Activated naive CD4-positive, alpha-beta T cell treated with anti-CD3 and anti-CD28 coated beads, Interleukin-2, amount 10 ng/mL, durations not matched to agents 7 days and 5 days (primary cell): ENCODE measurements around the gene WDR81.
"Not testable (repeated sequence)": the region's sequence is repeated elsewhere in the genome, so short reads cannot be mapped to it uniquely, and the experiment has no call there.

Experiments used
- CTCF ChIA-PET: fragments of 350-600 bp; sonication (Branson Sonifier 250); formaldehyde crosslinking; loops from one replicate; lab custom pipeline; 2021; ENCODE audit warnings: antibody characterized with exemption; lab: Charles Lee
- DNase-seq: peaks from one replicate; pipeline ENCODE4 v3.0.0-alpha.2; 2020
- H3K27ac Mint-ChIP-seq: one replicate; pipeline ENCODE4 v1.8.0; 2021; ENCODE audit warnings: mild to moderate bottlenecking, moderate library complexity, mixed read lengths
- H3K27me3 Mint-ChIP-seq: one replicate; pipeline ENCODE4 v1.8.0; 2021; ENCODE audit warnings: mild to moderate bottlenecking, mixed read lengths
- H3K36me3 Mint-ChIP-seq: one replicate; pipeline ENCODE4 v1.8.0; 2021; ENCODE audit warnings: mixed read lengths
- H3K4me1 Mint-ChIP-seq: one replicate; pipeline ENCODE4 v1.8.0; 2021; ENCODE audit warnings: mixed read lengths
- H3K4me3 Mint-ChIP-seq: one replicate; pipeline ENCODE4 v1.8.0; 2021; ENCODE audit warnings: mild to moderate bottlenecking, moderate library complexity, mixed read lengths
- H3K9me3 Mint-ChIP-seq: one replicate; pipeline ENCODE4 v1.8.0; 2021; ENCODE audit warnings: mixed read lengths

WDR81 gene

DNA sequence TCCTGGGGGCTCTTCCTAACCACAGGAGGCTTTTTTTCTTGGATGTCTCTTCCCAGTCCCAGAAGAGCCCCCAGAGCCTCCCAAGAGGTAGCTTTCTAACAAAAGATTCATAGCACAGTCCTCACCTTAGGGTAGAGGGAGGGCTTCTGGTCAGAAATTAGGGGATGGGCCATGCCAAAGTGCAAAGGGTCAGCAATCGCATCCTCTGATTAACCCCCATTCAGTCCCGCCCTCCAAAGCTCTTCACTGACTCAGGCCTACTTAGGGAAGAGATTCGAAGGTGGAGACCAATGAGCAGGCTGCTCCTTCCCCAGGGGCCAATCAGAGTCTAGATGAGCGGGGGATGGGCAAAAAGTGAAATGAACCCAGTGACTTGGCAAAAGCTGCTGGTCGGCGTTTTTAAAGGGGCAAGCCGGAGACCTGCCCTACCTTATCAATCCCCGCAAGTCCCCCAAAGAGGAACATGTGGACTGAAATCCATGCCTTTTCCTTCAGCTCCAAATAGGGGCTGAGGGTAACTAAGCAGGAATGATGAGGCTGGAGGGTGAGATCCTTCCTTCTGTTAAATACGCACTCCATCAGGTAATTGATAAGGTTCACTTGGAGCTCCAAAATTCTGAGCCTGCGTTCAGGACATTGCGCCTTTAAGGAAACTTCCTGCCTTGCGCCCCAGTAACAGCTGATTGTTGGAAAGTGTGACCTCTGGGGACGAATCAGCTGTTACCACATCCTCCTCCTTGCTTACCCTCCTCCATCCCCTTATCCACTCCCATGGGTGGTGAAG, 7.4 kb upstream of the WDR81 start:
- Mint-ChIP-seq H3K27me3 (peaks cover 40% of the 10 kb centered on the region), H3K4me1 (peaks cover 59% of the 10 kb centered on the region), H3K36me3 (peaks cover 15% of the 10 kb centered on the region), H3K4me3 (peak overlapping the region; percentile 90), H3K9me3 (no peaks in the 10 kb centered on the region), H3K27ac (peak overlapping the region; percentile 92)
- DNase-seq, result peak; percentile 93
- CTCF ChIA-PET, result interaction anchor here (0.7 to 2.9 kb wide), 7 partner anchors 48 to 304 kb away, joined by 3 to 11 read pairs (median 4); partner anchors contain the start of gene RILP

- CTCF ChIA-PET, result interaction anchor here (1.4 to 2.9 kb wide), 2 partner anchors 50 to 147 kb away, joined by 6 to 11 read pairs; no protein-coding TSS in a partner anchor
- H3K27ac Mint-ChIP-seq, result peak overlapping the region; percentile 92
- peaks cover 72% of the 10 kb centered on the region for H3K4me1 Mint-ChIP-seq
- peak overlapping the region; percentile 90 for H3K4me3 Mint-ChIP-seq
- no peak for DNase-seq
- H3K9me3 Mint-ChIP-seq, result no peaks in the 10 kb centered on the region
- peaks cover 3% of the 10 kb centered on the region for H3K36me3 Mint-ChIP-seq
- peaks cover 26% of the 10 kb centered on the region for H3K27me3 Mint-ChIP-seq
These were observed 5.9 kb upstream of the WDR81 start for GRCh38 chr17:1718362-1719165.

GRCh38 chr17:1720856-1721386, 3.6 kb upstream of the WDR81 start:
- Mint-ChIP-seq H3K9me3 (no peaks in the 10 kb centered on the region), H3K4me3 (no peak overlapping the region), H3K36me3 (peaks cover 7% of the 10 kb centered on the region), H3K27ac (peak overlapping the region; percentile 85), H3K27me3 (peaks cover 6% of the 10 kb centered on the region), H3K4me1 (peaks cover 75% of the 10 kb centered on the region)
- CTCF ChIA-PET, result interaction anchor here (0.6 to 3.2 kb wide), 30 partner anchors 12 to 615 kb away, joined by 3 to 30 read pairs (median 4); partner anchors contain the start of genes RTN4RL1 and TSR1
- peak; percentile 84 for DNase-seq

DNA sequence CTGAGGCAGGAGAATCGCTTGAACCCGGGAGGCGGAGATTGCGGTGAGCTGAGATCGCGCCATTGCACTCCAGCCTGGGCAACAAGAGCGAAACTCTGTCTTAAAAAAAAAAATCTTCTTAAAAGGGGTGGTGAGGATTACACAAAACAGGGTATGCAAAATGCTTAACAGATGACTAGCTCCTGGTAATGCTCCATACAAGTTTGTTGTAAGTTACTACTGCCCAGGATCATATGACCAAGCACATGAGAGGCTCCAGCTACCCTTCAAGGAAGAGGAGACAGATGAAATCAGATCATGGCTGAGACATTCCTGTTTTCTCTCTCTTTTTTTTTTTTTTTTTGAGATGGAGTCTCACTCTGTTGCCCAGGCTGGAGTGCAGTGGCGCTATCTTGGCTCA, 2.5 kb upstream of the WDR81 start:
- H3K36me3 Mint-ChIP-seq, H3K4me3 Mint-ChIP-seq, H3K27me3 Mint-ChIP-seq, DNase-seq, H3K9me3 Mint-ChIP-seq: not testable (repeated sequence)
- CTCF ChIA-PET, result interaction anchor here (0.7 to 3.2 kb wide), 20 partner anchors 11 to 318 kb away, joined by 3 to 30 read pairs (median 5); partner anchors contain the start of gene RTN4RL1
- Mint-ChIP-seq H3K27ac (peak overlapping the region; percentile 94), H3K4me1 (peaks cover 73% of the 10 kb centered on the region)

DNA sequence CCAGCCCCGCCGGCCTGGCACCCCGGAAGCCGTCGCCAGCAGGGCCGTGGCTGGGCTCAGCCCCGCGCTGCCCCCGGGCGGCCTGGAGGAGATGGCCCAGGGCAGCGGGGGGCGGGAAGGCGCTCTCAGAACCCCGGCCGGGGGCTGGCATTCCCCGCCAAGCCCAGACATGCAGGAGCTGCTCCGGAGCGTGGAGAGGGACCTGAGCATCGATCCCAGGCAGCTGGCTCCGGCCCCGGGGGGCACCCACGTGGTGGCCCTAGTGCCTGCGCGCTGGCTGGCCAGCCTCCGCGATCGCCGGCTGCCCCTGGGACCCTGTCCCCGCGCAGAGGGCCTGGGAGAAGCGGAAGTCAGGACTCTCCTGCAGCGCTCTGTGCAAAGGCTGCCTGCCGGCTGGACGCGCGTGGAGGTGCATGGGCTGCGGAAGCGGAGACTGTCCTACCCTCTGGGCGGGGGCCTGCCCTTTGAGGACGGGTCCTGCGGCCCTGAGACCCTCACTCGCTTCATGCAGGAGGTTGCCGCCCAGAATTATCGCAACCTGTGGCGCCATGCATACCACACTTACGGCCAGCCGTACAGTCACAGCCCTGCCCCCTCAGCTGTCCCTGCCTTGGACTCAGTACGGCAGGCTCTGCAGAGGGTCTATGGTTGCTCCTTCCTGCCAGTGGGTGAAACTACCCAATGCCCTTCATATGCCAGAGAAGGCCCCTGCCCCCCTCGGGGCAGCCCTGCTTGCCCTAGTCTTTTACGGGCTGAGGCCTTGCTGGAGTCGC, 551 bp downstream of the WDR81 start:
- Mint-ChIP-seq H3K4me1 (peaks cover 64% of the 10 kb centered on the region), H3K27ac (peak overlapping the region; percentile 67), H3K36me3 (peaks cover 20% of the 10 kb centered on the region), H3K27me3 (no peaks in the 10 kb centered on the region), H3K9me3 (no peaks in the 10 kb centered on the region), H3K4me3 (peak overlapping the region; percentile 75)
- CTCF ChIA-PET, result no interaction called here
- DNase-seq, result peak; percentile 38

- CTCF ChIA-PET, result no interaction called here
- Mint-ChIP-seq H3K27ac (peak overlapping the region; percentile 67), H3K9me3 (no peaks in the 10 kb centered on the region), H3K4me3 (peak overlapping the region; percentile 75), H3K27me3 (no peaks in the 10 kb centered on the region), H3K4me1 (peaks cover 58% of the 10 kb centered on the region), H3K36me3 (peaks cover 23% of the 10 kb centered on the region)
- no peak for DNase-seq
These were observed 1.4 kb downstream of the WDR81 start for GRCh38 chr17:1725642-1726511.

GRCh38 chr17:1726626-1727257, 2.2 kb downstream of the WDR81 start:
- DNase-seq, result no peak
- Mint-ChIP-seq H3K27me3 (no peaks in the 10 kb centered on the region), H3K27ac (no peak overlapping the region), H3K9me3 (no peaks in the 10 kb centered on the region), H3K4me3 (peak overlapping the region; percentile 75), H3K4me1 (peaks cover 51% of the 10 kb centered on the region), H3K36me3 (peaks cover 23% of the 10 kb centered on the region)
- CTCF ChIA-PET, result no interaction called here

GRCh38 chr17:1727258-1727789, 2.8 kb downstream of the WDR81 start:
- Mint-ChIP-seq H3K9me3 (no peaks in the 10 kb centered on the region), H3K4me3 (no peak overlapping the region), H3K4me1 (peaks cover 45% of the 10 kb centered on the region), H3K27ac (peak overlapping the region; percentile 37), H3K27me3 (no peaks in the 10 kb centered on the region), H3K36me3 (peaks cover 23% of the 10 kb centered on the region)
- no peak for DNase-seq
- CTCF ChIA-PET, result no interaction called here

DNA sequence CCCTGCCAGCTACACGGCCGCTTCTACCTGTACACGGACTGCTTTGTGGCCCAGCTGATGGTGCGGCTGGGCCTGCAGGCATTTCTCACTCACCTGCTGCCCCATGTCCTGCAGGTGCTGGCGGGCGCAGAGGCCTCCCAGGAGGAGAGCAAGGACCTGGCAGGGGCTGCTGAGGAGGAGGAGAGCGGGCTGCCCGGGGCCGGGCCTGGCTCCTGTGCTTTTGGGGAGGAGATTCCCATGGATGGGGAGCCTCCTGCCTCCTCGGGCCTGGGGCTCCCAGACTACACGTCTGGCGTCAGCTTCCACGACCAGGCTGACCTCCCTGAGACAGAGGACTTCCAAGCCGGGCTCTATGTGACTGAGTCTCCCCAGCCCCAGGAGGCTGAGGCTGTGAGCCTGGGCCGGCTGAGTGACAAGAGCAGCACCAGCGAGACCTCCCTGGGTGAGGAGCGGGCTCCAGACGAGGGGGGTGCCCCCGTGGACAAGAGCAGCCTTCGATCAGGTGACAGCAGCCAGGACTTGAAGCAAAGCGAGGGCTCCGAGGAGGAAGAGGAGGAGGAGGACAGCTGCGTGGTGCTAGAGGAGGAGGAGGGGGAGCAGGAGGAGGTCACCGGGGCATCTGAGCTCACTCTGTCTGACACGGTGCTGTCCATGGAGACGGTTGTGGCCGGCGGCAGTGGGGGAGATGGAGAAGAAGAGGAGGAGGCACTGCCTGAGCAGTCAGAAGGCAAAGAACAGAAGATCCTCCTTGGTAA, 3.5 kb downstream of the WDR81 start:
- no peak for DNase-seq
- H3K27ac Mint-ChIP-seq, result no peak overlapping the region
- no peaks in the 10 kb centered on the region for H3K9me3 Mint-ChIP-seq
- H3K4me3 Mint-ChIP-seq, result peak overlapping the region; percentile 12
- no peaks in the 10 kb centered on the region for H3K27me3 Mint-ChIP-seq
- peaks cover 25% of the 10 kb centered on the region for H3K36me3 Mint-ChIP-seq
- peaks cover 38% of the 10 kb centered on the region for H3K4me1 Mint-ChIP-seq
- CTCF ChIA-PET, result no interaction called here

DNA sequence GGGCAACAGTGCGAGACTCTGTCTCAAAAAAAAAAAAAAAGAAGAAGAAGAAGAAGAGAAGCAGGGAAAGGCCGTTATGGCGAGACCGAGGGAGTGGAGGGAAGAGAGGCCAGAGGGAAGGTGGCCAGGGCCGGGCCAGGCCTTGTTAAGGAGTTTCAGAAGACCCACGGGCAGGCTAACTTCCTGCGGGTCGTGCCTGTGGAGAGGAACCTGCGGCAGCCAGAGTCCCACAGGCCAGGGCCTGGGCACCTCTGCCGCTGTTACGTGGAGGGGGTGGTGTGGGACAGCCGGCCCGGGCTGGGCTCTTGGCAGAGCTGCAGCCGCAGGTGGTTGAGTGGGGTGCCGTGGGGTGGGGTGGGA, 5.4 kb downstream of the WDR81 start:
- no peaks in the 10 kb centered on the region for H3K9me3 Mint-ChIP-seq
- CTCF ChIA-PET, result no interaction called here
- no peak for DNase-seq
- H3K4me3 Mint-ChIP-seq, result no peak overlapping the region
- H3K27me3 Mint-ChIP-seq, result no peaks in the 10 kb centered on the region
- peaks cover 31% of the 10 kb centered on the region for H3K36me3 Mint-ChIP-seq
- H3K4me1 Mint-ChIP-seq, result peaks cover 25% of the 10 kb centered on the region
- no peak overlapping the region for H3K27ac Mint-ChIP-seq

DNA sequence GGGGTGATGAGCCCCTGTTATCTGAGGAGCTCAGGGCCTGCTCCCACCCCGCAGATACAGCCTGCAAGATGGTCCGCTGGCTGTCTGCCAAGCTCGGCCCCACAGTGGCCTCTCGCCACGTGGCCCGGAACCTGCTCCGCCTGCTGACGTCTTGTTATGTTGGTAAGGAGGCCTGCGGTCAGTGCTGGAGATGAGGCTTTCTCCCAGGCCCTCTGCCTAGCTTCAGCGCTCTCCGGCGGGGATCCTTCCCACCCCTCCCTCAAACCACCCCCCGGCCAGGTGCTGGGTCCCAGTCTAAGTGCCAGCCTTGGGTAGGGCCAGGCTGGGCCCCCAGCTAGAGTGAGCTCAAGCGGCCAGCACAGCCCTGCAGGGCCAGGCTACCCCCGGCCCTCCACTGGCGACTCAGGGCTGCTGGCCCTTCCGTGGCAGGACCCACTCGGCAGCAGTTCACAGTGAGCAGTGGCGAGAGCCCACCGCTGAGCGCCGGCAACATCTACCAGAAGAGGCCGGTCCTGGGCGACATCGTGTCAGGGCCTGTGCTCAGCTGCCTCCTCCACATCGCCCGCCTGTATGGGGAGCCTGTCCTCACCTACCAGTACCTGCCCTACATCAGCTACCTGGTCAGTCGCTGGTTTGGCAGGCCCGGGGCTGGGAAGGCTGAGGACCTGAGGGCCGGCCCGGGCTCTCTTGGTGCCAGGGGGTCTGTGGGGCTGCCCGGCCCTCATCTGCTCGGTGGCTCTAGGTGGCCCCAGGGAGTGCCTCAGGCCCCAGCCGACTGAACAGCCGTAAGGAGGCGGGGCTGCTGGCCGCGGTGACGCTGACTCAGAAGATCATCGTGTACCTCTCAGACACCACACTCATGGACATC, 6.1 kb downstream of the WDR81 start:
- Mint-ChIP-seq H3K9me3 (no peaks in the 10 kb centered on the region), H3K27me3 (no peaks in the 10 kb centered on the region), H3K36me3 (peaks cover 26% of the 10 kb centered on the region), H3K4me3 (no peak overlapping the region), H3K27ac (no peak overlapping the region), H3K4me1 (peaks cover 20% of the 10 kb centered on the region)
- CTCF ChIA-PET, result no interaction called here
- DNase-seq, result no peak
